Stimulated activated CD8-positive, alpha-beta memory T cell treated with anti-CD3 and anti-CD28 coated beads, Interleukin-15, amount 100 ng/mL, for 24 hours (primary cell): ENCODE measurements around the gene MIEF1.

ENCODE experiments used
- DNase-seq: peaks from one replicate; pipeline ENCODE4 v3.0.0-alpha.2; 2020; ENCODE audit warnings: low read depth

Gene MIEF1

GRCh38 chr22:39470451-39471291 lies 31.4 kb upstream of the MIEF1 start:
- DNase-seq = no peak

GRCh38 chr22:39471381-39472141 lies 30.5 kb upstream of the MIEF1 start:
- DNase-seq = no peak

GRCh38 chr22:39472570-39473556 lies 29.2 kb upstream of the MIEF1 start:
- DNase-seq = no peak

- no peak for DNase-seq
Measured at GRCh38 chr22:39473851-39474250, 28.2 kb upstream of the MIEF1 start.

DNA sequence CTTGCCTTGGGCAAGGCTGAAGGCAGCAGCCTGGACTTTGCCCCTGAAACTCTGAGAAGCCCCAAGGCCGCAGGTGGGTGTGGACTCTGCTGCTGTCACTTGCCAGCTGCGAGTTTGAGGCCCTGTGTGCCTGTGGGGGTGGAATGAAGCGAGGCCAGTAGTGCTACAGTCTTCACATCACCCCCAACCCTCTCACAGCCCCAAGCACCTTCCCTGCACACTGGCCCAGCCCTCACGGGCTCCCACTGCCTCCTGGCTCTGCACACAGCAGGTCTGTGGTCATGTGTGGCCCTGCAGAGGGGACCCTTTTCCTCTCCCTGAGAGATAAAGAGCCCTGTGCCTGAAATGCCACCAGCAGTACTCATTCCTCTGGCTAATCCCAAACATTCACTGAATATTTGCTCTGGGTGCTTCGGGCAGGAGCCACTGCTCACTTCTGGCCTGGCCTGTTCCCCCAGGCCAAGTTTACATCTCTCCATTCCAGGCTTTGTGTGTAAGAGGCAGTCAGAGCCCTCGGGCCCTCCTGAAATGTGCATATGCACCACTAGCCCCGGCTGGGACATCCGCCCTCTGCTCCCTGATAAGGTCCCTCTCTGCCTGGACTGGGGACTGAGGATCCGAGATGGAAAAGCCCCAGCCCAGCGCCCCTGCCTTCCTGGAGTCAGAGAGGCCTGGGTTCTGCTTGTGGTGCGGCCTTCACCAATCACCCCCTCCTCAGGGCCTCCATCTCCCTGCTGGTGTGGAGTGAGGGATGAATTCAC lies 27.6 kb upstream of the MIEF1 start:
- DNase-seq = no peak

DNA sequence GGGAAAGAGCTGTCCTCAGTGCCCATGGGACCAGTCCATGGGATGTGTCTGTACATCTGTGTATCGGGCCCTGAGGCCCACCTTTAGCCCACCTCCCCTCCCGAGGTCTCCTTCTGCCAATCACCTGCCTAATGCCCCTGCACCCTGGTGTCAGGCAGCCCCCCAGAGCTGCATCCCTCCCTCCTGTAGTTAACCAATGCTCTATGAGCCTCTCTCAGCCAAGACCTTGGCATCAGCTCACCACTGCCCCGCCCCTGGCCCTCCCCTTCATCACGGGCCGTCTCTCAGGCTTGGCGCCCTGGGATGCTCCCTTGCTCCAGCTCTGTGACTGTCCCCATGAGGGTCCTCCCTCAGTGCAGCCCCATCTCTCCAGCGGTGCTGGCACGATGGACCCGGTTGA lies 26.8 kb upstream of the MIEF1 start:
- DNase-seq = no peak

GRCh38 chr22:39475902-39476301 lies 26.2 kb upstream of the MIEF1 start:
- no peak for DNase-seq

- no peak for DNase-seq
Measured at GRCh38 chr22:39476664-39477063, 25.4 kb upstream of the MIEF1 start.

- DNase-seq = no peak
Measured at GRCh38 chr22:39477542-39477941, 24.5 kb upstream of the MIEF1 start.

GRCh38 chr22:39478441-39478850 lies 23.6 kb upstream of the MIEF1 start:
- no peak for DNase-seq

DNA sequence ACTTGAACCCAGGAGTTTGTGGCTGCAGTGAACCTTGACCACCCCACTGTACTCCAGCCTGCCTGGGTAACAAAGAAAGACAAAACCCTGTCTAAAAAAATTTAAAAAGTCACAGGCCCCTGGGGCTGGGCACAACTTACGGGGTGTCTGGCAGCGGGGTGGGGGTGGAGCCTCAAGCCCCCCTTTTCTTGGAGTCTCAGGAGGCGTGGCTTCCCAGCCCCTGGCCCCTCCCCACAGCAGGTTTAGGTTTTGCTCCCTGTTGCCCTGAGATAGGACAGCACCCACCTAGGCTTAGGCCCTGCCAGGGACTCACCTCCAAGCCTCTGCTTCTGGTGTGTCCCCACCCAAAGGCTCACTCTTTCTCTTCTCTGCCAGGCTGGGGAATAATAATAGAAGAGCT lies 22.8 kb upstream of the MIEF1 start:
- DNase-seq = no peak

- DNase-seq = no peak
Measured at GRCh38 chr22:39480557-39480956, 21.5 kb upstream of the MIEF1 start.

GRCh38 chr22:39481054-39481453 lies 21.0 kb upstream of the MIEF1 start:
- DNase-seq = no peak

DNA sequence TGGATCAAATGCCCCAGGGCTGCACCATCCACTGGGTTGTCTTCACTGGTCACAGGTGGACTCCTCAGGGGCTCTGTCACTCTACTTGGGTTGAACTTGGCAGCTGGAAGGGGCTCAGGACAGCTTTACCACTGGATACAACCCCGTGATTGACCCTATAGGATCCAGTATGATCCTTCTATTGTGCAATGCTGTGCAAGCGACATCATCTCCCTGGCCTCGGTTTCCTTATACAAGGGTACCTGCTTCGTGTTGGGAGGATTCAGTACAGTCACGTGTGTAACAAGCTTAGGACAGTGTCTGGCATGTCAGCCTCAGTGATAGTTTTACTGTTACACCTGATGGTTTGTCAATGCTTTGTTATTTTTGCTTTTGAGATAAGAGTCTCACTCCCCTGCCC lies 20.5 kb upstream of the MIEF1 start:
- no peak for DNase-seq

- no peak for DNase-seq
Measured at GRCh38 chr22:39482768-39483167, 19.3 kb upstream of the MIEF1 start.

DNA sequence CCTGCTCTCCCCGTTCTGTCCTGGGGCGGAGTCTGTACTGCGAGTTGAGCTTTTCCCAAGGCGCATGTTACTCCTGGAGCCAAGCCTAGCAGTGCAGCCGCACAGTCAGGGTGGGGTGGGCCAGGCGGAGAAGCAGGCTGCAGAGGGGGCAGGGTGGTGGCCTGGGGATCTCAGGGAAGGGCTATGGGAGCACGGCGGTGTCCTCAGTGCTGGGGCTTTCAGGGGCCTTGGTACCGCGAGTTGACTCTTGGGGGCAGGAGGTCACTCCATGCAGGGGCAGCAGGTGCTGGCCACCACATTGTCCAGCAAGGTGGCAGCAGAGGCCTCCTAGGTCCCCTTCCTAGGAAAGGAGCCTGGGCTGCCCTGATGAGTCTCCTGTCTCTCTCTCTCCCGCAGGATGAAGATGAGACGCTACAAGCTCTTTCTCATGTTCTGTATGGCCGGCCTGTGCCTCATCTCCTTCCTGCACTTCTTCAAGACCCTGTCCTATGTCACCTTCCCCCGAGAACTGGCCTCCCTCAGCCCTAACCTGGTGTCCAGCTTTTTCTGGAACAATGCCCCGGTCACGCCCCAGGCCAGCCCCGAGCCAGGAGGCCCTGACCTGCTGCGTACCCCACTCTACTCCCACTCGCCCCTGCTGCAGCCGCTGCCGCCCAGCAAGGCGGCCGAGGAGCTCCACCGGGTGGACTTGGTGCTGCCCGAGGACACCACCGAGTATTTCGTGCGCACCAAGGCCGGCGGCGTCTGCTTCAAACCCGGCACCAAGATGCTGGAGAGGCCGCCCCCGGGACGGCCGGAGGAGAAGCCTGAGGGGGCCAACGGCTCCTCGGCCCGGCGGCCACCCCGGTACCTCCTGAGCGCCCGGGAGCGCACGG lies 14.9 kb upstream of the MIEF1 start:
- DNase-seq = no peak

- no peak for DNase-seq
Measured at GRCh38 chr22:39487826-39488520, 14.1 kb upstream of the MIEF1 start.

- DNase-seq = no peak
Measured at GRCh38 chr22:39488563-39489083, 13.5 kb upstream of the MIEF1 start.
